ENCODE data around the gene MYO5B. TPM values are rescaled to one million over a fixed set of nuclear protein-coding genes. Genes with fewer than 3 reads are reported as not detected.
"Not testable (repeated sequence)": the region's sequence is repeated elsewhere in the genome, so short reads cannot be mapped to it uniquely, and the experiment has no call there.

The MYO5B gene
- total RNA-seq, 4 donors from 2014 or later: 1.9 to 18.3 (median 4.4) TPM

GRCh38 chr18:50099725-50100407 is 95.1 kb downstream of the MYO5B start:
- H3K27ac ChIP-seq: no peak overlapping the region
- H3K27me3 ChIP-seq: peaks cover 7% of the 10 kb centered on the region
- H3K4me1 ChIP-seq: no peaks in the 10 kb centered on the region
- H3K4me3 ChIP-seq: no peak overlapping the region
- TF ChIP-seq POLR2A (IDR thresholded peaks at IDR 0.05) (no peak), POLR2AphosphoS5 (IDR thresholded peaks at IDR 0.05) (no peak)
- H3K9me3 ChIP-seq: no peaks in the 10 kb centered on the region
- WGBS, 2 donors (ENCODE audit: low coverage in 1 of 2): 61 to 73% methylated on average over 4 of the region's 4 CpGs
- H3K36me3 ChIP-seq: no peaks in the 10 kb centered on the region
- peak; percentile 30 for ATAC-seq

- peak; percentile 20 for ATAC-seq
- no peaks in the 10 kb centered on the region for H3K36me3 ChIP-seq
- TF ChIP-seq POLR2AphosphoS5 (IDR thresholded peaks at IDR 0.05) (no peak), POLR2A (IDR thresholded peaks at IDR 0.05) (no peak), EP300 (IDR thresholded peaks at IDR 0.05) (no peak), CTCF (IDR thresholded peaks at IDR 0.05) (no peak)
- peaks cover 7% of the 10 kb centered on the region for H3K27me3 ChIP-seq
- 70% methylated on average over 2 of the region's 2 CpGs; no CpG with 5 or more reads in 1 of the 2 donors for whole genome bisulfite sequencing, 2 donors (ENCODE audit: low coverage in 1 of 2)
- no peak overlapping the region for H3K27ac ChIP-seq
- H3K4me1 ChIP-seq: no peaks in the 10 kb centered on the region
- no peak overlapping the region for H3K4me3 ChIP-seq
- no peaks in the 10 kb centered on the region for H3K9me3 ChIP-seq
Observed at GRCh38 chr18:50097702-50098101, 97.2 kb downstream of the MYO5B start.

- H3K27ac ChIP-seq: no peak overlapping the region
- H3K27me3 ChIP-seq: peaks cover 7% of the 10 kb centered on the region
- WGBS, 2 donors (ENCODE audit: low coverage in 1 of 2): 78 to 100% methylated on average over 1 to 3 of the region's 3 CpGs
- H3K9me3 ChIP-seq: no peaks in the 10 kb centered on the region
- ATAC-seq: no peak
- H3K36me3 ChIP-seq: no peaks in the 10 kb centered on the region
- TF ChIP-seq POLR2AphosphoS5 (IDR thresholded peaks at IDR 0.05) (no peak), CTCF (IDR thresholded peaks at IDR 0.05) (no peak)
- H3K4me3 ChIP-seq: no peak overlapping the region
- no peaks in the 10 kb centered on the region for H3K4me1 ChIP-seq
Observed at GRCh38 chr18:50096766-50097435, 98.0 kb downstream of the MYO5B start.

GRCh38 chr18:50094786-50095185 is 100.2 kb downstream of the MYO5B start:
- H3K4me3 ChIP-seq, H3K36me3 ChIP-seq, H3K27ac ChIP-seq, H3K27me3 ChIP-seq, H3K9me3 ChIP-seq, ATAC-seq, H3K4me1 ChIP-seq: not testable (repeated sequence)
- WGBS, 2 donors (ENCODE audit: low coverage in 1 of 2): 73 to 86% methylated on average over 4 to 5 of the region's 5 CpGs

GRCh38 chr18:50094221-50094773 is 100.7 kb downstream of the MYO5B start:
- H3K9me3 ChIP-seq: no peaks in the 10 kb centered on the region
- no peaks in the 10 kb centered on the region for H3K27me3 ChIP-seq
- no peaks in the 10 kb centered on the region for H3K4me1 ChIP-seq
- no peak for ATAC-seq
- 71 to 76% methylated on average over 2 of the region's 2 CpGs for WGBS, 2 donors (ENCODE audit: low coverage in 1 of 2)
- H3K36me3 ChIP-seq: no peaks in the 10 kb centered on the region
- H3K4me3 ChIP-seq: no peak overlapping the region
- no peak overlapping the region for H3K27ac ChIP-seq
- TF ChIP-seq POLR2A (IDR thresholded peaks at IDR 0.05): no peak
- TF ChIP-seq EP300 (IDR thresholded peaks at IDR 0.05): no peak
- TF ChIP-seq POLR2AphosphoS5 (IDR thresholded peaks at IDR 0.05): no peak
- TF ChIP-seq CTCF (IDR thresholded peaks at IDR 0.05): no peak
